Gastroesophageal sphincter (tissue), 3 donors: ENCODE measurements around the gene RBM12.

Source experiments
- CTCF ChIP-seq, 4 experiments: fragments of 200-600 bp in 2 of 4; fragments of 450-650 bp in 2 of 4; sonication (generic) in 1 of 4; IDR thresholded peaks; one replicate each; pipeline ENCODE4 v1.5.1; 2017 to 2019; ENCODE audit warnings: antibody characterized with exemption in 4 of 4, mild to moderate bottlenecking in 2 of 4, moderate library complexity in 2 of 4
- EP300 ChIP-seq: sonication (generic); formaldehyde crosslinking; IDR thresholded peaks from one replicate; pipeline ENCODE4 v1.6.1; 2017; ENCODE audit warnings: antibody characterized with exemption, mild to moderate bottlenecking

GRCh38 chr20:35626386-35627001 lies 38.2 kb downstream of the RBM12 start:
- TF ChIP-seq EP300 (no peak), CTCF (IDR thresholded peaks at IDR 0.05) (no peak)
